ENCODE data around the gene BACE1.
"Not testable (repeated sequence)": the region's sequence is repeated elsewhere in the genome, so short reads cannot be mapped to it uniquely, and the experiment has no call there.

Gene BACE1

DNA sequence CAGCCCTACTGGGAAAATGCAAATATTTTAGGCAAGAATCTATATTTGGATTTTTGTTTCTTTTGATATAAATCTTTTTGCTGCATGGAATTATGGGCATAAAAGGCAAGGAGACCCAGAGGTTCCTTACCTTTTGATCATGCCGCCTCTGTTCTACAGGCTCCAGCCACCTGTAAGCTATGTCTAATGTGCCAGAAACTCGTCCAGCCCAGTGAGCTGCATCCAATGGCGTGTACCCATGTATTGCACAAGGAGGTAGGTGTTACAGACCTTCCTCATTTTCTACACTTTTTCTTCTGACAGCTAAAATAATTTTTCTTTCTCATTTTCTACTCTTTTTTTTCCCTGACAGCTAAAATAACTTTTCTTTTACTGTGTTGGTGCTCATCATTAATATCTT lies 33.1 kb downstream of the BACE1 start:
- ChIA-PET POLR2A (ENCODE audit: low non-redundant PET) (no interaction called here), CTCF (interaction anchor here (0.7 kb wide), 1 partner anchor 58 kb away, joined by 4 read pairs; no protein-coding TSS in a partner anchor)
- no peak overlapping the region for H3K27ac ChIP-seq
- no peak for DNase-seq (ENCODE audit: low spot score)
- TF ChIP-seq, protein P1, sequence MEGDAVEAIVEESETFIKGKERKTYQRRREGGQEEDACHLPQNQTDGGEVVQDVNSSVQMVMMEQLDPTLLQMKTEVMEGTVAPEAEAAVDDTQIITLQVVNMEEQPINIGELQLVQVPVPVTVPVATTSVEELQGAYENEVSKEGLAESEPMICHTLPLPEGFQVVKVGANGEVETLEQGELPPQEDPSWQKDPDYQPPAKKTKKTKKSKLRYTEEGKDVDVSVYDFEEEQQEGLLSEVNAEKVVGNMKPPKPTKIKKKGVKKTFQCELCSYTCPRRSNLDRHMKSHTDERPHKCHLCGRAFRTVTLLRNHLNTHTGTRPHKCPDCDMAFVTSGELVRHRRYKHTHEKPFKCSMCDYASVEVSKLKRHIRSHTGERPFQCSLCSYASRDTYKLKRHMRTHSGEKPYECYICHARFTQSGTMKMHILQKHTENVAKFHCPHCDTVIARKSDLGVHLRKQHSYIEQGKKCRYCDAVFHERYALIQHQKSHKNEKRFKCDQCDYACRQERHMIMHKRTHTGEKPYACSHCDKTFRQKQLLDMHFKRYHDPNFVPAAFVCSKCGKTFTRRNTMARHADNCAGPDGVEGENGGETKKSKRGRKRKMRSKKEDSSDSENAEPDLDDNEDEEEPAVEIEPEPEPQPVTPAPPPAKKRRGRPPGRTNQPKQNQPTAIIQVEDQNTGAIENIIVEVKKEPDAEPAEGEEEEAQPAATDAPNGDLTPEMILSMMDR (conservative IDR thresholded peaks at IDR 0.05; ENCODE audit: low read depth): no peak

DNA sequence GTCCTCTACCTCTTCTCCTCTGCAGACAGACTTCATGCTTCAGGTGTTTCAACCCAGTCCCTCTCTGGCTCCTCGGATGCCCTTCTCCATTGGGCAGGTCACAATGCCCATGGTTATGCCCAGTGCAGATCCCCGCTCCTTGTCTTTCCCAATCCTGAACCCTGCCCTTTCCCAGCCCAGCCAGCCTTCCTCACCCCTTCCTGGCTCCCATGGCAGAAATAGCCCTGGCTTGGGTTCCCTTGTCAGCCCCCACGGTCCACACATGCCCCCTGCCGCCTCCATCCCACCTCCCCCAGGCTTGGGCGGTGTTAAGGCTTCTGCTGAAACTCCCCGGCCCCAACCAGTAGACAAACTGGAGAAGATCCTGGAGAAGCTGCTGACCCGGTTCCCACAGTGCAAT lies 34.2 kb downstream of the BACE1 start:
- CTCF ChIA-PET: no interaction called here
- TF ChIP-seq, protein P1 (conservative IDR thresholded peaks at IDR 0.05; ENCODE audit: low read depth): no peak
- DNase-seq (ENCODE audit: low spot score): no peak
- POLR2A ChIA-PET (ENCODE audit: low non-redundant PET): no interaction called here
- H3K27ac ChIP-seq: peak overlapping the region; percentile 60; the same call in 1 of the 2 replicates

DNA sequence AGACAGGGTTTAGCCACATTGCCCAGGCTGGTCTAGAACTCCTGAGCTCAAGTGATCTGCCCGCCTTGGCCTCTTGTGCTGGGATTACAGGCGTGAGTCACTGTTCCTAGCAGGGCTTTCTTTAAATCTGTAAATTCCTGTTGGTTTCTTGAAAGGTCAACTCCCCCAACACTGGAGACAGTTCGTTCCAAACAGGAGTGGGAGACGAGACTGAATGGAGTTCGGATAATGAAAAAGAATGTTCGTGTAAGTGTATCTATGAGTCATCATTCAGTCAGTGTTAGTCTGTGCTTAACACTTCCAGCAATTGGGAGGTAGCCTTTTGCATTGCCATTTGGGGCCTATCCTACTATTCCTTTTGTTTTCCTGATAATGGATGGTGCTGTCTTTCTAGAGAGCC lies 34.9 kb downstream of the BACE1 start:
- CTCF ChIA-PET: no interaction called here
- peak overlapping the region; percentile 81 for H3K27ac ChIP-seq

GRCh38 chr11:117279711-117280376 lies 36.2 kb downstream of the BACE1 start:
- DNase-seq (ENCODE audit: low spot score): no peak
- H3K27ac ChIP-seq: no peak overlapping the region
- TF ChIP-seq, protein P1 (conservative IDR thresholded peaks at IDR 0.05; ENCODE audit: low read depth): no peak
- ChIA-PET CTCF (no interaction called here), POLR2A (ENCODE audit: low non-redundant PET) (interaction anchor here (0.5 kb wide), 1 partner anchor 13 kb away, joined by 5 read pairs; no protein-coding TSS in a partner anchor)

More for the DNA sequence above, 34.9 kb downstream of the BACE1 start:
- POLR2A ChIA-PET (ENCODE audit: low non-redundant PET): no interaction called here
- TF ChIP-seq, protein P1 (conservative IDR thresholded peaks at IDR 0.05; ENCODE audit: low read depth): no peak
- peak; percentile 80 for DNase-seq (ENCODE audit: low spot score)

- no peak for DNase-seq (ENCODE audit: low spot score)
- ChIA-PET CTCF (no interaction called here), POLR2A (ENCODE audit: low non-redundant PET) (no interaction called here)
- no peak overlapping the region for H3K27ac ChIP-seq
- TF ChIP-seq, protein P1 (conservative IDR thresholded peaks at IDR 0.05; ENCODE audit: low read depth): no peak
Measured at GRCh38 chr11:117278347-117278746, 37.7 kb downstream of the BACE1 start.

DNA sequence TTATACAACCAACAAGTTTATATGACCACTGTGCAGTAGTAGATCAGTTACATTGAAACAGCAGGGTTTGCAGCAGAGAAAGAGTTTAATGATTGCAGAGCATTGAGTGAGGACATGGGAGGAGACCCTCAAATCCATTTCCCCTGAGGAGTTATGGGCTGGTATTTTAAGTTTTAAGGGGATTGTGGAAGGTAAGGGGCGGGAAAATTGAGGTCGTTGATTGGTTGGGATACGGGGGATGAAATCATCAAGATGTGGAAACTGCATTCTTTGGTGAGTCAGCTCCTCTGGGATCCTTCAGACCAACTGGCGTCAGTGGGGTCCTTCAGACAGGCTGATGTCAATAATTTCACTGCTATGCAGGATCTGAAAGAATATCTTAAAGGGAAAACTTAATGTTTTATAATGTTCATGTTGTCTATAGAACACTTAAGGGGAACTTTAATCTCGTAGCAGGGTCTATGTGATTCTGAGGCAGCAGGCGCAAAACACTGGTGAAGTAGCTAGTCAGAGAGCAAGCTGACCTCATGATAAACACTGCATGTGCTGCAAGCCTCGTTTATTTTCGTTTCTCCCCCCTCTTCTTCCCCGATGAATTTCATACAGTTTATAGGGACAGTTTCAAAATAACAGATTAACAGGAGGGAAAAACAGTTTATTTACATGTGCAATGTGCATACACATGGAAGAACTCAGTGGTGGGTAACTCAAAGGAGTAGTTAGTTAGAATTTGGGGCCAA lies 42.3 kb downstream of the BACE1 start:
- TF ChIP-seq, protein P1 (conservative IDR thresholded peaks at IDR 0.05; ENCODE audit: low read depth): no peak
- ChIA-PET CTCF (interaction anchor here (0.6 kb wide), 2 partner anchors 11 to 310 kb away, joined by 3 read pairs; no protein-coding TSS in a partner anchor), POLR2A (ENCODE audit: low non-redundant PET) (no interaction called here)
- no peak overlapping the region for H3K27ac ChIP-seq
- peak; percentile 61 for DNase-seq (ENCODE audit: low spot score)

DNA sequence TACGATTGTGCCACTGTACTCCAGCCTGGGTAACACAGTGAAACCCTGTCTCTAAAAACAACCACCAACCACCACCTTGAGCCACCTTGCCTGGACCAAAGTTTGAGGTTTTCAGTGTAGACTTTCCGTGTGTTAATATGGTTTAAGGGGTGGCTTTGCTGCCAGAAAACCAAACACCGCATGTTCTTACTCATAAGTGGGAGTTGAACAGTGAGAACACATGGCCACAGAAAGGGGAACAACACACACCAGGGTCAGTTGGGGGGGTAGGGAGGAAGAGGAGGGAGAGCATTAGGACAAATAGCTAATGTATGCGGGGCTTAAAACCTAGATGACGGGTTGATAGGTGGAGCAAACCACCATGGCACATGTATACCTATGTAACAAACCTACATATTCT lies 43.9 kb downstream of the BACE1 start:
- CTCF ChIA-PET: interaction anchor here (0.7 kb wide), 1 partner anchor 81 kb away, joined by 3 read pairs; no protein-coding TSS in a partner anchor
- DNase-seq (ENCODE audit: low spot score); H3K27ac ChIP-seq: not testable (repeated sequence)
- POLR2A ChIA-PET (ENCODE audit: low non-redundant PET): interaction anchor here (0.5 kb wide), 1 partner anchor 854 kb away, joined by 3 read pairs; no protein-coding TSS in a partner anchor
